Neural cell (in vitro differentiated cells): ENCODE data around the gene ABCC9. TPM values are rescaled to one million over a fixed set of nuclear protein-coding genes. Genes with fewer than 3 reads are reported as not detected.

ENCODE experiments used
- H2AFZ ChIP-seq: fragments of 200-600, 300-800 bp; sonication (generic), shearing (Covaris generic); 2 replicates; pipeline ENCODE4 v1.6.0; 2014; ENCODE audit warnings: low read depth, mild to moderate bottlenecking, antibody characterized with exemption, low read length, moderate library complexity
- H3F3A ChIP-seq: fragments of 200-600 bp; shearing (Covaris generic); 2 replicates; pipeline ENCODE4 v1.6.1; 2016; ENCODE audit warnings: mild to moderate bottlenecking, moderate library complexity, mixed read lengths, antibody characterized with exemption, low read length; ENCODE audit not compliant: insufficient read depth, poor library complexity, severe bottlenecking
- H3K27ac ChIP-seq: fragments of 200-600, 300-800 bp; sonication (generic), shearing (Covaris generic); 2 replicates; pipeline ENCODE4 v1.5.1; 2014; ENCODE audit warnings: mild to moderate bottlenecking, low read length, moderate library complexity
- H3K27me3 ChIP-seq: fragments of 300-800, 200-600 bp; sonication (generic), shearing (Covaris generic); 2 replicates; pipeline ENCODE4 v1.6.0; 2014; ENCODE audit warnings: mild to moderate bottlenecking, low read depth, low read length, moderate library complexity; ENCODE audit not compliant: insufficient read depth
- H3K36me3 ChIP-seq: fragments of 300-800, 200-600 bp; sonication (generic), shearing (Covaris generic); 2 replicates; pipeline ENCODE4 v1.5.1; 2014; ENCODE audit warnings: mild to moderate bottlenecking, antibody characterized with exemption, low read length, moderate library complexity; ENCODE audit not compliant: insufficient read depth
- H3K4me2 ChIP-seq: fragments of 300-800, 200-600 bp; sonication (generic), shearing (Covaris generic); 2 replicates; pipeline ENCODE4 v1.6.0; 2014; ENCODE audit warnings: mild to moderate bottlenecking, low read length
- H3K4me3 ChIP-seq: fragments of 300-800, 200-600 bp; sonication (generic), shearing (Covaris generic); 2 replicates; pipeline ENCODE4 v1.5.1; 2014; ENCODE audit warnings: mild to moderate bottlenecking, low read length, moderate library complexity
- H3K79me2 ChIP-seq: fragments of 200-600 bp; shearing (Covaris generic); replicated peaks from 2 replicates; pipeline ENCODE4 v1.6.0; 2014; ENCODE audit warnings: mild to moderate bottlenecking, low read length, moderate library complexity; ENCODE audit not compliant: insufficient read depth
- H3K9ac ChIP-seq: fragments of 300-800, 200-600 bp; sonication (generic), shearing (Covaris generic); 2 replicates; pipeline ENCODE4 v1.6.1; 2016; ENCODE audit warnings: mild to moderate bottlenecking, low read length, mixed read lengths
- H3K9me2 ChIP-seq: fragments of 200-600 bp; shearing (Covaris generic); 2 replicates; pipeline ENCODE4 v1.6.1; 2016; ENCODE audit warnings: mild to moderate bottlenecking, low read length, mixed read lengths; ENCODE audit not compliant: insufficient read depth
- H3K9me3 ChIP-seq: fragments of 200-600, 300-800 bp; sonication (generic), shearing (Covaris generic); 2 replicates; pipeline ENCODE4 v1.6.1; 2016; ENCODE audit warnings: mild to moderate bottlenecking, mixed run types, low read length, moderate library complexity, mixed read lengths
- H4K20me1 ChIP-seq: fragments of 200-600 bp; shearing (Covaris generic); 2 replicates; pipeline ENCODE4 v1.6.1; 2016; ENCODE audit warnings: mild to moderate bottlenecking, mixed run types; ENCODE audit not compliant: insufficient read depth
- CTCF ChIP-seq: fragments of 450-650 bp; IDR thresholded peaks from 2 replicates; pipeline ENCODE4 v1.5.1; 2014; ENCODE audit warnings: antibody characterized with exemption, mild to moderate bottlenecking, moderate library complexity; ENCODE audit not compliant: poor library complexity, severe bottlenecking
- EP300 ChIP-seq: fragments of 450-650 bp; conservative IDR thresholded peaks from 2 replicates; pipeline ENCODE4 v1.6.1; 2014; ENCODE audit warnings: antibody characterized with exemption, mild to moderate bottlenecking, moderate library complexity; ENCODE audit not compliant: poor library complexity, severe bottlenecking
- EZH2 ChIP-seq: fragments of 200-600, 300-800 bp; shearing (Covaris generic), sonication (generic); IDR thresholded peaks from 2 replicates; pipeline ENCODE4 v1.6.1; 2014; ENCODE audit warnings: antibody characterized with exemption, low read length, borderline replicate concordance, mild to moderate bottlenecking; ENCODE audit not compliant: insufficient read depth, poor library complexity, severe bottlenecking
- MXI1 ChIP-seq: fragments of 450-650 bp; conservative IDR thresholded peaks from 2 replicates; pipeline ENCODE4 v1.6.1; 2014; ENCODE audit warnings: antibody characterized with exemption, mild to moderate bottlenecking; ENCODE audit not compliant: poor library complexity, severe bottlenecking
- POLR2AphosphoS5 ChIP-seq: IDR thresholded peaks from 2 replicates; pipeline ENCODE4 v1.6.1; 2012
- RAD21 ChIP-seq: fragments of 450-650 bp; conservative IDR thresholded peaks from 2 replicates; pipeline ENCODE4 v1.6.1; 2014; ENCODE audit warnings: antibody characterized with exemption, mild to moderate bottlenecking, moderate library complexity
- REST ChIP-seq: IDR thresholded peaks from 2 replicates; pipeline ENCODE4 v1.6.1; 2012; ENCODE audit warnings: borderline replicate concordance
- SMC3 ChIP-seq: fragments of 450-650 bp; conservative IDR thresholded peaks from 2 replicates; pipeline ENCODE4 v1.6.1; 2014; ENCODE audit warnings: antibody characterized with exemption, mild to moderate bottlenecking, moderate library complexity; ENCODE audit not compliant: poor library complexity
- TAF1 ChIP-seq: IDR thresholded peaks from 2 replicates; pipeline ENCODE4 v1.6.1; 2012; ENCODE audit warnings: low read depth
- polyA plus RNA-seq: library from polyadenylated mRNA; depleted of rRNA; stranded (reverse); fragments of >200 nt; gene quantifications from 2 replicates; pipeline ENCODE4 v1.2.3, GENCODE V29; 2014

ABCC9 gene
- polyA plus RNA-seq, 1 donor from 2014 or later: 0.32 TPM

- Histone ChIP-seq H3K9me3 (no peaks in the 10 kb centered on the region), H3K79me2 (no peaks in the 10 kb centered on the region), H4K20me1 (no peaks in the 10 kb centered on the region), H3F3A (no peaks in the 10 kb centered on the region), H2AFZ (no peak overlapping the region), H3K4me3 (no peak overlapping the region), H3K36me3 (no peaks in the 10 kb centered on the region), H3K27me3 (no peaks in the 10 kb centered on the region), H3K9ac (no peak overlapping the region), H3K27ac (no peak overlapping the region), H3K9me2 (no peaks in the 10 kb centered on the region), H3K4me2 (no peak overlapping the region)
- TF ChIP-seq MXI1 (no peak), CTCF (no peak), EZH2 (no peak), EP300 (no peak), REST (no peak), RAD21 (no peak), POLR2AphosphoS5 (no peak), TAF1 (no peak), SMC3 (no peak)
Measured at GRCh38 chr12:21828136-21828775, 113.0 kb downstream of the ABCC9 start.

- Histone ChIP-seq H3K27me3 (no peaks in the 10 kb centered on the region), H4K20me1 (no peaks in the 10 kb centered on the region), H3F3A (no peaks in the 10 kb centered on the region), H3K27ac (no peak overlapping the region), H3K9me2 (no peaks in the 10 kb centered on the region), H3K4me2 (no peak overlapping the region), H3K79me2 (no peaks in the 10 kb centered on the region), H3K36me3 (no peaks in the 10 kb centered on the region), H3K4me3 (no peak overlapping the region), H2AFZ (no peak overlapping the region), H3K9ac (no peak overlapping the region), H3K9me3 (no peaks in the 10 kb centered on the region)
- TF ChIP-seq RAD21 (no peak), EZH2 (no peak), MXI1 (no peak), REST (no peak), POLR2AphosphoS5 (no peak), EP300 (no peak), SMC3 (no peak), CTCF (no peak), TAF1 (no peak)
Measured at GRCh38 chr12:21827083-21827482, 114.1 kb downstream of the ABCC9 start.
